Endothelial cell of umbilical vein (primary cell): ENCODE data around the gene TTLL5. TPM values are rescaled to one million over a fixed set of nuclear protein-coding genes. Genes with fewer than 3 reads are reported as not detected.

ENCODE experiments used
- BruUV-seq: library from RNA; stranded (reverse); fragments of 400-500 nt; replicated peaks from 2 replicates; lab custom pipeline; 2021; lab: Mats Ljungman, UMichigan
- CTCF ChIA-PET: fragments of 300-600, 350-600 bp; sonication (Branson Sonifier 250); formaldehyde crosslinking; loops from one replicate; lab custom pipeline; 2021; ENCODE audit warnings: antibody characterized with exemption, inconsistent platforms; lab: Charles Lee
- POLR2A ChIA-PET: fragments of 300-600, 350-600 bp; sonication (Branson Sonifier 250); formaldehyde crosslinking; loops from one replicate; lab custom pipeline; 2021; ENCODE audit warnings: antibody characterized with exemption, inconsistent platforms; lab: Charles Lee
- DNase-seq: peaks from one replicate; pipeline ENCODE4 v3.0.0-alpha.2; 2011; ENCODE audit warnings: low read depth, low spot score
- FAIRE-seq: peaks from 2 replicates; lab custom pipeline; 2011; peaks lifted over from hg19 to GRCh38; lab: Jason Lieb, UNC
- H2AFZ ChIP-seq: 2 replicates; pipeline ENCODE4 v1.6.0; 2012; ENCODE audit warnings: low read depth, low read length, control low read depth, inconsistent platforms
- H3K27ac ChIP-seq: 2 replicates; pipeline ENCODE4 v1.5.1; 2011; ENCODE audit warnings: low read depth, mild to moderate bottlenecking, control low read depth, low read length, moderate library complexity; ENCODE audit not compliant: insufficient read depth
- H3K27me3 ChIP-seq, 2 experiments: 2 replicates each; pipeline versions ENCODE4 v1.6.0 to v1.6.1; 2011; ENCODE audit warnings: low read length in 2 of 2, mixed read lengths in 1 of 2; ENCODE audit not compliant: control insufficient read depth in 2 of 2, insufficient read depth in 2 of 2
- H3K36me3 ChIP-seq, 2 experiments: 2 replicates in 1 of 2; 3 replicates in 1 of 2; pipeline ENCODE4 v1.5.1; 2011; ENCODE audit warnings: low read length in 2 of 2, mild to moderate bottlenecking in 1 of 2, moderate library complexity in 1 of 2; ENCODE audit not compliant: control insufficient read depth in 2 of 2, insufficient read depth in 2 of 2; ENCODE audit errors: extremely low read depth in 1 of 2
- H3K4me1 ChIP-seq: 3 replicates; pipeline ENCODE4 v1.5.1; 2011; ENCODE audit warnings: mild to moderate bottlenecking, low read length; ENCODE audit not compliant: control insufficient read depth, insufficient read depth; ENCODE audit errors: extremely low read depth
- H3K4me2 ChIP-seq: 2 replicates; pipeline ENCODE4 v1.6.1; 2011; ENCODE audit warnings: low read length, control low read depth, mixed read lengths; ENCODE audit not compliant: insufficient read depth
- H3K4me3 ChIP-seq, 3 experiments: fragments of 200-600 bp in 1 of 3; sonication (generic), shearing (Covaris generic) in 1 of 3; replicated peaks in 1 of 3; 2 replicates each; pipeline ENCODE4 v1.5.1; 2011 to 2016; ENCODE audit warnings: control low read depth in 3 of 3, low read length in 3 of 3, mild to moderate bottlenecking in 2 of 3, inconsistent platforms in 1 of 3, low read depth in 1 of 3, moderate library complexity in 1 of 3; ENCODE audit not compliant: insufficient read depth in 1 of 3
- H3K79me2 ChIP-seq: 2 replicates; pipeline ENCODE4 v1.6.0; 2012; ENCODE audit warnings: low read length, inconsistent platforms; ENCODE audit not compliant: control insufficient read depth, insufficient read depth
- H3K9ac ChIP-seq: replicated peaks from 2 replicates; pipeline ENCODE3; 2011; ENCODE audit warnings: low read length, control low read depth; ENCODE audit not compliant: insufficient read depth; ENCODE audit errors: extremely low read depth
- H3K9me1 ChIP-seq: replicated peaks from 3 replicates; pipeline ENCODE4 v1.6.0; 2011; ENCODE audit warnings: mild to moderate bottlenecking, low read length; ENCODE audit not compliant: control insufficient read depth, insufficient read depth; ENCODE audit errors: extremely low read depth
- H3K9me3 ChIP-seq: replicated peaks from 2 replicates; pipeline ENCODE4 v1.5.1; 2012; ENCODE audit warnings: low read length, inconsistent platforms; ENCODE audit not compliant: control insufficient read depth, insufficient read depth
- H4K20me1 ChIP-seq: replicated peaks from 2 replicates; pipeline ENCODE3; 2011; ENCODE audit warnings: mild to moderate bottlenecking, low read length; ENCODE audit not compliant: control insufficient read depth, insufficient read depth; ENCODE audit errors: extremely low read depth
- CTCF ChIP-seq, 2 donors: IDR thresholded peaks; 1 replicate in 1 of 2; 2 replicates in 1 of 2; pipeline ENCODE4 v1.5.1; 2011; ENCODE audit warnings: low read length in 2 of 2, mild to moderate bottlenecking in 2 of 2, moderate library complexity in 2 of 2, control low read depth in 1 of 2, inconsistent platforms in 1 of 2, low read depth in 1 of 2; ENCODE audit not compliant: insufficient read depth in 1 of 2; ENCODE audit errors: extremely low read depth in 1 of 2
- EZH2 ChIP-seq: IDR thresholded peaks from 2 replicates; pipeline ENCODE4 v1.6.1; 2012; ENCODE audit warnings: borderline replicate concordance, low read depth, mild to moderate bottlenecking, moderate library complexity, low read length, inconsistent platforms; ENCODE audit not compliant: severe bottlenecking
- FOS ChIP-seq: IDR thresholded peaks from 2 replicates; pipeline ENCODE4 v1.6.1; 2011; ENCODE audit warnings: mild to moderate bottlenecking, low read length, moderate library complexity, borderline replicate concordance; ENCODE audit not compliant: insufficient read depth
- GATA2 ChIP-seq: IDR thresholded peaks from 2 replicates; pipeline ENCODE4 v1.7.0; 2011; ENCODE audit warnings: low read depth, mild to moderate bottlenecking, moderate library complexity, mixed read lengths, low read length; ENCODE audit not compliant: insufficient read length, insufficient read depth
- JUN ChIP-seq: IDR thresholded peaks from 2 replicates; pipeline ENCODE4 v1.6.1; 2011; ENCODE audit warnings: borderline replicate concordance, low read depth; ENCODE audit not compliant: insufficient read length, insufficient read depth
- MAX ChIP-seq: IDR thresholded peaks from 2 replicates; pipeline ENCODE4 v1.6.1; 2011; ENCODE audit not compliant: insufficient read depth, insufficient read length
- MYC ChIP-seq: IDR thresholded peaks from one replicate; pipeline ENCODE4 v1.6.1; 2011; ENCODE audit warnings: mild to moderate bottlenecking, low read depth, low read length
- POLR2A ChIP-seq: IDR thresholded peaks from 2 replicates; pipeline ENCODE4 v1.6.1; 2012; ENCODE audit warnings: low read depth, mild to moderate bottlenecking, control low read depth, low read length
- POLR2AphosphoS5 ChIP-seq: IDR thresholded peaks from 2 replicates; pipeline ENCODE4 v1.6.1; 2012; ENCODE audit warnings: low read depth, mild to moderate bottlenecking, control low read depth, low read length, moderate library complexity; ENCODE audit not compliant: insufficient read depth
- dilution Hi-C: fragments of 300-500 bp; cut with MboI; formaldehyde crosslinking; loops from one replicate; pipeline ENCODE4 v1.15.0; 2019; ENCODE audit warnings: low sequenced_read_pairs; ENCODE audit not compliant: extremely low pct_ligation_motif_present
- intact Hi-C: fragments of 100-400 bp; cut with micrococcal nuclease; formaldehyde crosslinking; loops from one replicate; pipeline ENCODE4 v1.10.0; 2022
- polyA plus RNA-seq, 4 experiments: library from polyadenylated mRNA; depleted of rRNA in 3 of 4; stranded (reverse) in 3 of 4; unstranded in 1 of 4; fragments of >200 nt; gene quantifications; 2 replicates each; pipeline versions ENCODE4 v1.2.1 to v1.2.3, GENCODE V29; 2011 to 2012; ENCODE audit warnings: missing spikeins in 1 of 4
- total RNA-seq: library from RNA; stranded (reverse); gene quantifications from 2 replicates; pipeline ENCODE4 v1.2.3, GENCODE V29; 2021

The TTLL5 gene
- total and polyA plus RNA-seq, 2 donors (not counting 3 experiments of a cell fraction or from before 2014, with no cell fraction given): 33.2 to 93.6 TPM

GRCh38 chr14:75934998-75935628 is 274.1 kb downstream of the TTLL5 start:
- Histone ChIP-seq H3K9me1 (no peaks in the 10 kb centered on the region), H3K27me3 (no peaks in the 10 kb centered on the region), H3K27ac (no peak overlapping the region), H3K4me1 (no peaks in the 10 kb centered on the region), H3K4me2 (no peak overlapping the region), H3K79me2 (no peaks in the 10 kb centered on the region), H3K9ac (no peak overlapping the region), H2AFZ (no peak overlapping the region), H3K36me3 (peaks cover 0 to 2% of the 10 kb centered on the region in 2 experiments), H3K4me3 (no peak overlapping the region), H3K9me3 (no peaks in the 10 kb centered on the region), H4K20me1 (no peaks in the 10 kb centered on the region)
- CTCF ChIA-PET: interaction anchor here (1.0 to 2.4 kb wide), 8 partner anchors 11 to 226 kb away, joined by 3 to 17 read pairs (median 4); no protein-coding TSS in a partner anchor
- dilution Hi-C loops (no loop called here), intact Hi-C loops (no loop called here)
- TF ChIP-seq GATA2: no peak
- no peak for TF ChIP-seq CTCF (IDR thresholded peaks at IDR 0.05; ENCODE audit: extremely low read depth in 1 of 2, insufficient read depth in 1 of 2, low read depth in 1 of 2, low read length in 2 of 2)
- TF ChIP-seq JUN: no peak
- no peak for TF ChIP-seq POLR2A
- no peak for TF ChIP-seq MAX
- no peak for TF ChIP-seq POLR2AphosphoS5
- no peak for TF ChIP-seq FOS
- no peak for TF ChIP-seq EZH2
- TF ChIP-seq MYC: no peak
- no peak for DNase-seq
- POLR2A ChIA-PET: no interaction called here
- FAIRE-seq: no peak
- no TSS peak for BruUV-seq
